Measurements from ENCODE around the gene ANKRD53.

DNA sequence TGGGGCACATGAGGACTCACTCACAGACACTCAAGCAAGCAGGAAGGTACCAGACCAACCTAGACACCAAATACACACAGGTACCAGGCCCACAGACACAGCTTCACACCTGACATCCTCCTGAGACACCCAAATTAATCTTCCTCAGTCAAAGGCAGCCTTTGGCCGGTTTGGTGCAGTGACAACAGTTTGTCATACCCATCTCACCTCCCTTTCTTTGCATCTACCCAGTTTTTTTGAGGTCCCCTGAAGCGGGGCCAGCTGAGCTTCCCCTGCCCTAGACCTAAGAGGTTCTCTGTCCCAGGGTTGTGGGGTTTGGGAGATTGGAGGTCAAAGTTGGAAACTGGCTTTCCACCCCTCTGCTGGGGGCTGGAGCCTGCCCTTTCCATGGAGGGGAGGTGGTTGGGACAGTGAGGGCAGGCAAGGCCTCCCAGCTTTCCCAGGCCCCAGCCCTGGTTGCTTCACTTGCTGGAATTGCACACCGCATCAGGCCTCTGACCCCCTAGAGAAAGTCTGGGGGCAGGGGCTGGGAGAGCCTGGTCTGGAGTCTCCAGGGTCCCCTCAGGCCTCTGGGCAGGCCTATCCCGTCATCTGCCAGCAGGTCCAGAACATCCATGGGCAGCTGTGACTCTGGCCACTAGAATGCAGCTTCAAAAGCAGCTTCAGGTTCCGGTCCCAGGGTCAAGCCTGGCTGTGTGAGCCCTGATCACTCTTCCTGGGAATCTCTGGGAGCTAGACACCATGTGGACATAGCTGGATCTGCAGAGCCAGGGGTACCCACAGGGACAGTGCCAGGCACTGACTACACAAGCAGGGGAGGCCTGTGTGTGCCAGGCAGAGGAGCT lies 28.7 kb downstream of the ANKRD53 start:
- TF ChIP-seq, protein P1, sequence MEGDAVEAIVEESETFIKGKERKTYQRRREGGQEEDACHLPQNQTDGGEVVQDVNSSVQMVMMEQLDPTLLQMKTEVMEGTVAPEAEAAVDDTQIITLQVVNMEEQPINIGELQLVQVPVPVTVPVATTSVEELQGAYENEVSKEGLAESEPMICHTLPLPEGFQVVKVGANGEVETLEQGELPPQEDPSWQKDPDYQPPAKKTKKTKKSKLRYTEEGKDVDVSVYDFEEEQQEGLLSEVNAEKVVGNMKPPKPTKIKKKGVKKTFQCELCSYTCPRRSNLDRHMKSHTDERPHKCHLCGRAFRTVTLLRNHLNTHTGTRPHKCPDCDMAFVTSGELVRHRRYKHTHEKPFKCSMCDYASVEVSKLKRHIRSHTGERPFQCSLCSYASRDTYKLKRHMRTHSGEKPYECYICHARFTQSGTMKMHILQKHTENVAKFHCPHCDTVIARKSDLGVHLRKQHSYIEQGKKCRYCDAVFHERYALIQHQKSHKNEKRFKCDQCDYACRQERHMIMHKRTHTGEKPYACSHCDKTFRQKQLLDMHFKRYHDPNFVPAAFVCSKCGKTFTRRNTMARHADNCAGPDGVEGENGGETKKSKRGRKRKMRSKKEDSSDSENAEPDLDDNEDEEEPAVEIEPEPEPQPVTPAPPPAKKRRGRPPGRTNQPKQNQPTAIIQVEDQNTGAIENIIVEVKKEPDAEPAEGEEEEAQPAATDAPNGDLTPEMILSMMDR (IDR thresholded peaks at IDR 0.05), result no peak
- TF ChIP-seq ZFX (IDR thresholded peaks at IDR 0.05; ENCODE audit: borderline replicate concordance), result no peak
